Suprapubic skin (tissue), 4 donors: ENCODE data around the gene PLCZ1. TPM values are rescaled to one million over a fixed set of nuclear protein-coding genes. Genes with fewer than 3 reads are reported as not detected.

Experiments used
- DNase-seq, 2 donors: peaks; one replicate each; pipeline ENCODE4 v3.0.0-alpha.2; 2019; ENCODE audit warnings: low spot score in 2 of 2
- H3K27ac ChIP-seq: fragments of 200-600 bp; sonication (generic); one replicate; pipeline ENCODE4 v1.5.1; 2019
- H3K27me3 ChIP-seq: fragments of 200-600 bp; sonication (generic); one replicate; pipeline ENCODE4 v1.5.1; 2019
- H3K36me3 ChIP-seq: fragments of 200-600 bp; sonication (generic); one replicate; pipeline ENCODE4 v1.5.1; 2019
- H3K4me1 ChIP-seq: fragments of 200-600 bp; sonication (generic); one replicate; pipeline ENCODE4 v1.5.1; 2019
- H3K4me3 ChIP-seq: fragments of 200-600 bp; sonication (generic); one replicate; pipeline ENCODE4 v1.5.1; 2019; ENCODE audit warnings: mild to moderate bottlenecking
- H3K9me3 ChIP-seq: fragments of 200-600 bp; sonication (generic); one replicate; pipeline ENCODE4 v1.5.1; 2019
- EP300 ChIP-seq: sonication (generic); formaldehyde crosslinking; IDR thresholded peaks from one replicate; pipeline ENCODE4 v1.6.1; 2017; ENCODE audit warnings: antibody characterized with exemption
- POLR2A ChIP-seq, 2 donors: fragments of 450-650 bp; IDR thresholded peaks; one replicate each; pipeline ENCODE4 v1.6.1; 2017; ENCODE audit warnings: antibody characterized with exemption in 2 of 2, mild to moderate bottlenecking in 2 of 2, moderate library complexity in 2 of 2
- POLR2AphosphoS5 ChIP-seq, 3 donors: sonication (generic); formaldehyde crosslinking; IDR thresholded peaks; one replicate each; pipeline ENCODE4 v1.6.1; 2017; ENCODE audit warnings: antibody characterized with exemption in 3 of 3
- WGBS: methylation state at CpG from one replicate; pipeline ENCODE4 v1.1.5; 2018; 5-methylcytosine and 5-hydroxymethylcytosine counted together
- total RNA-seq, 4 donors: library from RNA; depleted of rRNA; stranded (reverse); fragments of >200 nt; gene quantifications; one replicate each; pipeline ENCODE4 v1.1.0, GENCODE V29; 2016
- TF ChIP-seq, protein P1 (sequence below), 2 donors: fragments of 200-600 bp in 1 of 2; fragments of 450-650 bp in 1 of 2; sonication (generic) in 1 of 2; IDR thresholded peaks; one replicate each; pipeline ENCODE4 v1.5.1; 2016 to 2019; ENCODE audit warnings: antibody characterized with exemption in 2 of 2, mild to moderate bottlenecking in 1 of 2, moderate library complexity in 1 of 2

The PLCZ1 gene
- total RNA-seq, 4 donors from 2014 or later = not detected

DNA sequence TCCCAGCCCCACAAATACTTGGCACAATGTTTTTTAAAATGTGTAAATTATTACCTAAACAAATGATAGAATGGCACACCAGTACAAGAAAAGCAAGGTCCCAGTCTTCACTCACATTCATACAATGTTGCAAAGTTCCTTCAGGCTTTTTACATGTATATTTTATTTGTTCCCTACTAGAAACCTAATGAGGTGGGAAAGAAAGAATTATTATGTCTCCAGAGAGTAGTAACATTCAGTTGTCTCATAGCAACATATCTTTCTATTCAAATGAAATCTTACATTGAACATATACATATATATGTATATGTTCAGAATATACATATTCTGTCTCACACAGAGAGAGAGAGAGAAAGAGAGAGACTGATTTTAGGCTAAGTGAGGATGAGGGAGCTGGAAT lies 85.2 kb downstream of the PLCZ1 start:
- TF ChIP-seq POLR2AphosphoS5 (IDR thresholded peaks at IDR 0.05) = no peak
- TF ChIP-seq POLR2A (IDR thresholded peaks at IDR 0.05) = no peak
- Histone ChIP-seq H3K4me1 (no peaks in the 10 kb centered on the region), H3K27ac (no peak overlapping the region), H3K27me3 (no peaks in the 10 kb centered on the region), H3K4me3 (no peak overlapping the region), H3K9me3 (peaks cover 8% of the 10 kb centered on the region), H3K36me3 (no peaks in the 10 kb centered on the region)
- DNase-seq = no peak

GRCh38 chr12:18651525-18651924 lies 86.3 kb downstream of the PLCZ1 start:
- Histone ChIP-seq H3K36me3 (no peaks in the 10 kb centered on the region), H3K27me3 (no peaks in the 10 kb centered on the region), H3K4me1 (no peaks in the 10 kb centered on the region), H3K4me3 (no peak overlapping the region), H3K27ac (no peak overlapping the region), H3K9me3 (peaks cover 3% of the 10 kb centered on the region)
- TF ChIP-seq EP300 (no peak), POLR2AphosphoS5 (IDR thresholded peaks at IDR 0.05) (no peak), POLR2A (IDR thresholded peaks at IDR 0.05) (no peak)
- TF ChIP-seq, protein P1, sequence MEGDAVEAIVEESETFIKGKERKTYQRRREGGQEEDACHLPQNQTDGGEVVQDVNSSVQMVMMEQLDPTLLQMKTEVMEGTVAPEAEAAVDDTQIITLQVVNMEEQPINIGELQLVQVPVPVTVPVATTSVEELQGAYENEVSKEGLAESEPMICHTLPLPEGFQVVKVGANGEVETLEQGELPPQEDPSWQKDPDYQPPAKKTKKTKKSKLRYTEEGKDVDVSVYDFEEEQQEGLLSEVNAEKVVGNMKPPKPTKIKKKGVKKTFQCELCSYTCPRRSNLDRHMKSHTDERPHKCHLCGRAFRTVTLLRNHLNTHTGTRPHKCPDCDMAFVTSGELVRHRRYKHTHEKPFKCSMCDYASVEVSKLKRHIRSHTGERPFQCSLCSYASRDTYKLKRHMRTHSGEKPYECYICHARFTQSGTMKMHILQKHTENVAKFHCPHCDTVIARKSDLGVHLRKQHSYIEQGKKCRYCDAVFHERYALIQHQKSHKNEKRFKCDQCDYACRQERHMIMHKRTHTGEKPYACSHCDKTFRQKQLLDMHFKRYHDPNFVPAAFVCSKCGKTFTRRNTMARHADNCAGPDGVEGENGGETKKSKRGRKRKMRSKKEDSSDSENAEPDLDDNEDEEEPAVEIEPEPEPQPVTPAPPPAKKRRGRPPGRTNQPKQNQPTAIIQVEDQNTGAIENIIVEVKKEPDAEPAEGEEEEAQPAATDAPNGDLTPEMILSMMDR (IDR thresholded peaks at IDR 0.05) = no peak
- no peak for DNase-seq
- WGBS = 93% methylated on average over 2 of the region's 2 CpGs

DNA sequence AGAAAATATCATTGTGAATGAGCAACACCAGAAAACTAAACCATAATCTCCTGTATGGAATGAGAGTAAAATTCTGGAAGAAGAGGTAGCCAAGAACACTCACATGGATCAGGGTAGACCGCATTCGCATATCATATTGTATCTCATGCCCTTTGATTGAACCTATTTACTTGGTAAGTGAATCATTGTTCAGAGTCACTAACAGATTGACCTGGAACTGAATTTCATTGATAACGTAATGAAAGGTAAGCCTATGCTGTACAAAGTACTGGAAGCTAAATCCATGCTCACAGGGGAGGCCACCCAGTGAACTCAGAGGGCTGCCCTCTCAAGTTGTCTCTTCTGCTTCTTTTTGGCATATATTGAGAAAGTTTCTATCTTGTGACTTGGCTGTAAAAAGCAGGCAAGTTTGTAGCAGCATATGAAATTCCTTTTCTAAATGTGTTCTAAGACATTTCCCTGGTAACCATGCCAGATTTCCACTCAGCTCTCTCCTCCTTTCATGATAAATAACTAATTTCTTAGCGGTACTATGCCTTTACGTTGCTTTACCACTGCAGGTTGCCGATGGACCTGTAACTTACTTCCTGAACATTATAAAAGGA lies 91.4 kb downstream of the PLCZ1 start:
- TF ChIP-seq POLR2AphosphoS5 (IDR thresholded peaks at IDR 0.05) = no peak
- TF ChIP-seq, protein P1 (IDR thresholded peaks at IDR 0.05) = no peak
- no peak for TF ChIP-seq EP300
- TF ChIP-seq POLR2A (IDR thresholded peaks at IDR 0.05) = no peak
- DNase-seq = no peak
- WGBS = 80% methylated on average over 6 of the region's 6 CpGs

GRCh38 chr12:18644564-18644963 lies 93.2 kb downstream of the PLCZ1 start:
- H3K27ac ChIP-seq = no peak overlapping the region
- no peaks in the 10 kb centered on the region for H3K27me3 ChIP-seq
- H3K36me3 ChIP-seq = no peaks in the 10 kb centered on the region
- H3K4me1 ChIP-seq = no peaks in the 10 kb centered on the region
- TF ChIP-seq POLR2A (IDR thresholded peaks at IDR 0.05) (no peak), EP300 (no peak), POLR2AphosphoS5 (IDR thresholded peaks at IDR 0.05) (no peak)
- TF ChIP-seq, protein P1 (IDR thresholded peaks at IDR 0.05) = no peak
- H3K9me3 ChIP-seq = no peaks in the 10 kb centered on the region
- no peak overlapping the region for H3K4me3 ChIP-seq
- WGBS = 94% methylated on average over 3 of the region's 3 CpGs
- DNase-seq = no peak

More for the DNA sequence above, 91.4 kb downstream of the PLCZ1 start:
- no peaks in the 10 kb centered on the region for H3K27me3 ChIP-seq
- H3K36me3 ChIP-seq = no peaks in the 10 kb centered on the region
- H3K4me3 ChIP-seq = no peak overlapping the region
- H3K9me3 ChIP-seq = no peaks in the 10 kb centered on the region
- H3K27ac ChIP-seq = no peak overlapping the region
- no peaks in the 10 kb centered on the region for H3K4me1 ChIP-seq

- WGBS = 84% methylated on average over 5 of the region's 5 CpGs
- TF ChIP-seq, protein P1 (IDR thresholded peaks at IDR 0.05) = no peak
- TF ChIP-seq POLR2A (IDR thresholded peaks at IDR 0.05) (no peak), POLR2AphosphoS5 (IDR thresholded peaks at IDR 0.05) (no peak), EP300 (no peak)
- DNase-seq = no peak
- no peaks in the 10 kb centered on the region for H3K36me3 ChIP-seq
- H3K4me3 ChIP-seq = no peak overlapping the region
- no peaks in the 10 kb centered on the region for H3K9me3 ChIP-seq
- H3K27me3 ChIP-seq = no peaks in the 10 kb centered on the region
- no peak overlapping the region for H3K27ac ChIP-seq
- no peaks in the 10 kb centered on the region for H3K4me1 ChIP-seq
Observed at GRCh38 chr12:18643681-18644080, 94.1 kb downstream of the PLCZ1 start.
